GM21526 (cell line): Measurements from ENCODE around the gene SLC25A11.

ENCODE experiments used
- ATAC-seq: cut with Tn5 transposase; IDR thresholded peaks from one replicate; pipeline ENCODE4 v1.9.1; 2021; ENCODE audit warnings: moderate library complexity; ENCODE audit not compliant: unreplicated experiment, low FRiP score

The SLC25A11 gene

GRCh38 chr17:4896332-4897197 lies 43.3 kb downstream of the SLC25A11 start:
- ATAC-seq, result no peak

GRCh38 chr17:4895657-4896331 lies 44.1 kb downstream of the SLC25A11 start:
- ATAC-seq, result no peak

GRCh38 chr17:4895121-4895520 lies 44.7 kb downstream of the SLC25A11 start:
- no peak for ATAC-seq

GRCh38 chr17:4893721-4894560 lies 45.9 kb downstream of the SLC25A11 start:
- ATAC-seq, result no peak

- ATAC-seq, result no peak
Observed at GRCh38 chr17:4893272-4893671, 46.6 kb downstream of the SLC25A11 start.

GRCh38 chr17:4892499-4893221 lies 47.2 kb downstream of the SLC25A11 start:
- ATAC-seq, result no peak

- no peak for ATAC-seq
Observed at GRCh38 chr17:4891411-4892410, 48.1 kb downstream of the SLC25A11 start.

GRCh38 chr17:4887581-4887980 lies 52.3 kb downstream of the SLC25A11 start:
- no peak for ATAC-seq
